GM12891 (cell line): ENCODE measurements around the gene THBS1.

ENCODE experiments used
- PAX5 ChIP-seq: IDR thresholded peaks from 2 replicates; pipeline ENCODE4 v1.6.1; 2011; ENCODE audit warnings: low read length, moderate library complexity, mild to moderate bottlenecking; ENCODE audit not compliant: insufficient read depth, severe bottlenecking
- POLR2A ChIP-seq: IDR thresholded peaks from 2 replicates; pipeline ENCODE4 v1.6.1; 2011; ENCODE audit warnings: low read depth, low read length, control low read depth
- POLR2AphosphoS5 ChIP-seq: IDR thresholded peaks from 2 replicates; pipeline ENCODE4 v1.6.1; 2011; ENCODE audit warnings: low read depth, low read length, control low read depth
- POU2F2 ChIP-seq: IDR thresholded peaks from 2 replicates; pipeline ENCODE4 v1.6.1; 2011; ENCODE audit warnings: low read depth, mild to moderate bottlenecking, control low read depth, low read length, moderate library complexity
- TAF1 ChIP-seq: IDR thresholded peaks from 2 replicates; pipeline ENCODE4 v1.6.1; 2011; ENCODE audit warnings: low read depth, low read length, control low read depth

- TF ChIP-seq POLR2AphosphoS5, result no peak
- TF ChIP-seq POLR2A, result no peak
- TF ChIP-seq TAF1, result no peak
- no peak for TF ChIP-seq POU2F2
- no peak for TF ChIP-seq PAX5
Measured at GRCh38 chr15:39605146-39605545, 24.3 kb downstream of the THBS1 start.
